ENCODE measurements around the gene UBL7.

The UBL7 gene

GRCh38 chr15:74504418-74504817 is 43.5 kb upstream of the UBL7 start:
- Histone ChIP-seq H3K9me3 (ENCODE audit: insufficient read depth, low read length) (no peaks in the 10 kb centered on the region), H3K4me1 (ENCODE audit: low read length) (peaks cover 8% of the 10 kb centered on the region), H3K27me3 (ENCODE audit: low read depth, low read length) (no peaks in the 10 kb centered on the region), H4K20me1 (ENCODE audit: insufficient read depth, low read length) (no peaks in the 10 kb centered on the region), H3K36me3 (replicated peaks; ENCODE audit: low read depth, low read length) (peaks cover 6% of the 10 kb centered on the region), H3K27ac (ENCODE audit: low read length) (no peak overlapping the region), H3K79me2 (ENCODE audit: low read length) (no peaks in the 10 kb centered on the region), H2AFZ (ENCODE audit: low read depth, low read length) (no peak overlapping the region), H3K4me2 (ENCODE audit: low read length) (no peak overlapping the region), H3K9ac (ENCODE audit: low read length) (no peak overlapping the region), H3K4me3 (ENCODE audit: low read length) (no peak overlapping the region)
- TF ChIP-seq EZH2phosphoT487 (IDR thresholded peaks at IDR 0.05; ENCODE audit: low read depth) (no peak), CTCF (IDR thresholded peaks at IDR 0.05; ENCODE audit: low read depth, low read length) (no peak)

- no peaks in the 10 kb centered on the region for H3K27me3 ChIP-seq (ENCODE audit: low read depth, low read length)
- H3K4me2 ChIP-seq (ENCODE audit: low read length), result no peak overlapping the region
- H3K79me2 ChIP-seq (ENCODE audit: low read length), result no peaks in the 10 kb centered on the region
- TF ChIP-seq CTCF (IDR thresholded peaks at IDR 0.05; ENCODE audit: low read depth, low read length) (peak; percentile 42), EZH2phosphoT487 (IDR thresholded peaks at IDR 0.05; ENCODE audit: low read depth) (no peak)
- H2AFZ ChIP-seq (ENCODE audit: low read depth, low read length), result no peak overlapping the region
- no peak overlapping the region for H3K4me3 ChIP-seq (ENCODE audit: low read length)
- no peak overlapping the region for H3K9ac ChIP-seq (ENCODE audit: low read length)
- peaks cover 6% of the 10 kb centered on the region for H3K36me3 ChIP-seq (replicated peaks; ENCODE audit: low read depth, low read length)
- no peaks in the 10 kb centered on the region for H3K9me3 ChIP-seq (ENCODE audit: insufficient read depth, low read length)
- no peaks in the 10 kb centered on the region for H4K20me1 ChIP-seq (ENCODE audit: insufficient read depth, low read length)
- H3K27ac ChIP-seq (ENCODE audit: low read length), result no peak overlapping the region
- H3K4me1 ChIP-seq (ENCODE audit: low read length), result peaks cover 8% of the 10 kb centered on the region
These were observed 41.3 kb upstream of the UBL7 start for GRCh38 chr15:74502301-74502700.

GRCh38 chr15:74500401-74500800 is 39.4 kb upstream of the UBL7 start:
- no peak overlapping the region for H3K4me2 ChIP-seq (ENCODE audit: low read length)
- H3K27me3 ChIP-seq (ENCODE audit: low read depth, low read length), result no peaks in the 10 kb centered on the region
- peaks cover 3% of the 10 kb centered on the region for H3K36me3 ChIP-seq (replicated peaks; ENCODE audit: low read depth, low read length)

GRCh38 chr15:74499366-74499765 is 38.4 kb upstream of the UBL7 start:
- H3K4me3 ChIP-seq (ENCODE audit: low read length), result no peak overlapping the region
- no peak overlapping the region for H3K4me2 ChIP-seq (ENCODE audit: low read length)
- peaks cover 8% of the 10 kb centered on the region for H3K4me1 ChIP-seq (ENCODE audit: low read length)
- no peaks in the 10 kb centered on the region for H3K9me3 ChIP-seq (ENCODE audit: insufficient read depth, low read length)
- H3K27me3 ChIP-seq (ENCODE audit: low read depth, low read length), result no peaks in the 10 kb centered on the region
- no peaks in the 10 kb centered on the region for H4K20me1 ChIP-seq (ENCODE audit: insufficient read depth, low read length)
- H3K36me3 ChIP-seq (replicated peaks; ENCODE audit: low read depth, low read length), result peaks cover 6% of the 10 kb centered on the region
- no peak overlapping the region for H2AFZ ChIP-seq (ENCODE audit: low read depth, low read length)
- H3K27ac ChIP-seq (ENCODE audit: low read length), result no peak overlapping the region
- no peak for TF ChIP-seq CTCF (IDR thresholded peaks at IDR 0.05; ENCODE audit: low read depth, low read length)
- TF ChIP-seq EZH2phosphoT487 (IDR thresholded peaks at IDR 0.05; ENCODE audit: low read depth), result no peak
- no peak overlapping the region for H3K9ac ChIP-seq (ENCODE audit: low read length)
- H3K79me2 ChIP-seq (ENCODE audit: low read length), result no peaks in the 10 kb centered on the region

More at GRCh38 chr15:74500401-74500800, 39.4 kb upstream of the UBL7 start:
- H3K79me2 ChIP-seq (ENCODE audit: low read length), result no peaks in the 10 kb centered on the region
- no peak overlapping the region for H3K27ac ChIP-seq (ENCODE audit: low read length)
- H2AFZ ChIP-seq (ENCODE audit: low read depth, low read length), result no peak overlapping the region
- H3K4me1 ChIP-seq (ENCODE audit: low read length), result peaks cover 8% of the 10 kb centered on the region
- H3K9ac ChIP-seq (ENCODE audit: low read length), result no peak overlapping the region
- no peaks in the 10 kb centered on the region for H4K20me1 ChIP-seq (ENCODE audit: insufficient read depth, low read length)
- no peaks in the 10 kb centered on the region for H3K9me3 ChIP-seq (ENCODE audit: insufficient read depth, low read length)
- no peak overlapping the region for H3K4me3 ChIP-seq (ENCODE audit: low read length)
- TF ChIP-seq EZH2phosphoT487 (IDR thresholded peaks at IDR 0.05; ENCODE audit: low read depth) (no peak), CTCF (IDR thresholded peaks at IDR 0.05; ENCODE audit: low read depth, low read length) (no peak)
